AG09309 (cell line): Measurements from ENCODE around the gene CES4A.

Experiments used
- DNase-seq: peaks from one replicate; pipeline ENCODE4 v3.0.0-alpha.2; 2010; ENCODE audit warnings: low read depth
- H3K4me3 ChIP-seq: 2 replicates; pipeline ENCODE4 v1.5.1; 2011; ENCODE audit warnings: mild to moderate bottlenecking, low read depth, low read length, moderate library complexity; ENCODE audit not compliant: control insufficient read depth
- TF ChIP-seq, protein P1 (sequence below): IDR thresholded peaks from 2 replicates; pipeline ENCODE4 v1.5.1; 2011; ENCODE audit warnings: mild to moderate bottlenecking, low read depth, low read length, inconsistent platforms; ENCODE audit not compliant: insufficient read depth, control insufficient read depth; ENCODE audit errors: missing control alignments

The CES4A gene

DNA sequence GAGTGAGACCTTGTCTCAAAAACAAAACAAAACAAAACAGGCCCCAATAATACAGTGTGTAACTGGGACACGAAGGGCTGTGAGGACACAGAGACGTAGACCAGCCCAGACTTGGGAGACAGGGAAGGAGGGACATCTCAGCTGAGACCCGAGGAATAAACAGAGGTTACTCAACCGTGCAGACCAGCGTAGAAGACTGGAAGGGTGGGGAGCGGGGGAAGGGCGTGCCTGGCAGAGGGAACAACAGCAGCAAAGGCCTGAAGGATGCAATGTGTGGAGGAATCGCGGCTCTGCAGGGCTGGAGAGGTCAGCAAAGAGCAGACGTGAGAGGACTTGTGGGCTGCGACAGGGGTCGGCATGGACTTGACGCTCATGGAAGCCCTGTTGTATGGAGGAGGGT is 11.6 kb upstream of the CES4A start:
- no peak for DNase-seq
- TF ChIP-seq, protein P1, sequence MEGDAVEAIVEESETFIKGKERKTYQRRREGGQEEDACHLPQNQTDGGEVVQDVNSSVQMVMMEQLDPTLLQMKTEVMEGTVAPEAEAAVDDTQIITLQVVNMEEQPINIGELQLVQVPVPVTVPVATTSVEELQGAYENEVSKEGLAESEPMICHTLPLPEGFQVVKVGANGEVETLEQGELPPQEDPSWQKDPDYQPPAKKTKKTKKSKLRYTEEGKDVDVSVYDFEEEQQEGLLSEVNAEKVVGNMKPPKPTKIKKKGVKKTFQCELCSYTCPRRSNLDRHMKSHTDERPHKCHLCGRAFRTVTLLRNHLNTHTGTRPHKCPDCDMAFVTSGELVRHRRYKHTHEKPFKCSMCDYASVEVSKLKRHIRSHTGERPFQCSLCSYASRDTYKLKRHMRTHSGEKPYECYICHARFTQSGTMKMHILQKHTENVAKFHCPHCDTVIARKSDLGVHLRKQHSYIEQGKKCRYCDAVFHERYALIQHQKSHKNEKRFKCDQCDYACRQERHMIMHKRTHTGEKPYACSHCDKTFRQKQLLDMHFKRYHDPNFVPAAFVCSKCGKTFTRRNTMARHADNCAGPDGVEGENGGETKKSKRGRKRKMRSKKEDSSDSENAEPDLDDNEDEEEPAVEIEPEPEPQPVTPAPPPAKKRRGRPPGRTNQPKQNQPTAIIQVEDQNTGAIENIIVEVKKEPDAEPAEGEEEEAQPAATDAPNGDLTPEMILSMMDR: no peak
- H3K4me3 ChIP-seq: no peak overlapping the region

DNA sequence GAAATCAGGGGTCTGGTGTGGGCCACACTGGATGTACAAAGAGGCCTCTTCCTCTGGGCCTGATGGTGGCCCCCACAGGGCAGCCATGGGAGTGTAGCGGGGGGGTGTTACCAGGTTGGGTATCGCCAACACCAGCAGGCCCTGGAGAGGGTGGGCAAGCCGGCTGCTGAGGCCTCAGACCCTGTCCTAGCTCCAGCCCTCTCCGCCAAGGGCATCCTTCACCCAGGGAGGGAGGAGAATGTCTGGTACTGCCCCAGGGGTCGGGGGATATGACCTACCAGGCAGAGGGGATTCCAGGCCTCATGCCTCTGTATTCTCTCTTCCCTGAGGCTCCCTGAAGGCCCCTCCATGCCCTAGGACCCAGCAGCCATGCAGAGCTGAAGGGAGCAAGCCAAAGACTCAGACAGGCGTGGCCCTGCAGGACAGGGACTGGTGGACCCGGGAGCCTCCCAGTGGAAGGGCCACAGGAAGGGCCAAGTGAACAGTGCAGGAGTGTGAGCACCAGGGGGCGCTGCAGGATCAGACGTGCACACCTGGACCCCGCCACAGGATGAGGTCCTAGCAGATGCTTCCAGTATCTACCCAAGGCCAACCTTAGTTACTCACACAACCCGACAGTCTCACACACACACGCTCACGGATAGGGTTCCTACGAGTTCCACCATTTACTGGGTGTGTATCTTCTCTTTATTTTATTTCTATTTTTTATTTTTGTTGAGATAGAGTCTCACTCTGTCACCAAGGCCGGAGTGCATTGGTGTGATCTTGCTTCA is 10.9 kb upstream of the CES4A start:
- no peak overlapping the region for H3K4me3 ChIP-seq
- TF ChIP-seq, protein P1: peak; percentile 95
- DNase-seq: peak; percentile 58

DNA sequence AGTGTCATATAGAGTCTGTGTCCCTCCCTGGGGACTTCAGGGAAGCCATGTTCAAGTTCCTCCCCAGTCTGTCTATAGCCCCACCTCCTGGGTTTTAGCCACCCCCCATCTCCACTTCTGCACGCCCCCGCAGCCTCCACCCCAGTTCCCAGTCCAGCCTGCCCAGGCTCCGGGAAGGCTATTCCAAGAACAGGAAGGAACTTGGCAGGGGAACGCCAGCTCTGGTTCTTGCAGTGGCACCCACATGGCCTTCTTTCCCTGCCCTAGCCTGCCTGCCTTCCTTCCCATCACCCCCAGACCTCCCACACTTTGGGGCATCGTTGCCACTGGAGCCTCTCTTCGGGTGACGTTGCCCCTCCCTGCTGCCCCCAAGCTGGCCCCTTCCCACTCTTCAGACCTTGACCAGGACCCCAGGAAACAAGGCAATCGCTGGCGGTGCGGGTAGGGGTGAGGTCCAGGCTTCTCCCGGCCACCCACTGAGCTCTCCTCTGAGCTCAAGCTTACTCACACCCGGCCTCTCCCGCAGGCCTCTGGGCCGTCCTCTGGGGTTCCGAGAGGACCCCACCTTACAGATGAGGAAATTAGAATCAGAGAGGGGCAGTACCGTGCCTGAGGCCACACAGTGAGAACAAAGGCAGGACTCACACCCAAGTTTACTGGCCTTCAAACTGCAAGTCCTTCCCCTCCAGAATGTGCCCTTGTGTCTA is 9.2 kb upstream of the CES4A start:
- TF ChIP-seq, protein P1: no peak
- no peak overlapping the region for H3K4me3 ChIP-seq
- no peak for DNase-seq

DNA sequence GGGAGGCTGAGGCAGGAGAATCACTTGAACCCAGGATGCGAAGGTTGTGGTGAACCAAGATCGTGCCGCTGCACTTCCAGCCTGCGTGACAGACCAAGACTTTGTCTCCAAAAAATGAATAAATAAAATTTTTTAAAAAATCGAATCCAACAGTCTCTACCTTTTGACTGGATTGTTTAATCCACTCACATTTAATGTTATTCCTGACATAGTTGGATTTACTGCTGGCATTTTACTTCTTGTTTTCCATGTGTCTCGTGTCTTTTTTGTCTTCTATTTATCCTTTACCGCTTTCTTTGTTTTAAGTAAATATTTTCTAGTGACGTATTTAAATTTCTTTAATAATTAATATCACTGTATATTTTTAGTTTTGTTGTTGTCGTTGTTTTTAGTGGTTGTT is 5.4 kb upstream of the CES4A start:
- DNase-seq: no peak
- no peak overlapping the region for H3K4me3 ChIP-seq
- TF ChIP-seq, protein P1: no peak

DNA sequence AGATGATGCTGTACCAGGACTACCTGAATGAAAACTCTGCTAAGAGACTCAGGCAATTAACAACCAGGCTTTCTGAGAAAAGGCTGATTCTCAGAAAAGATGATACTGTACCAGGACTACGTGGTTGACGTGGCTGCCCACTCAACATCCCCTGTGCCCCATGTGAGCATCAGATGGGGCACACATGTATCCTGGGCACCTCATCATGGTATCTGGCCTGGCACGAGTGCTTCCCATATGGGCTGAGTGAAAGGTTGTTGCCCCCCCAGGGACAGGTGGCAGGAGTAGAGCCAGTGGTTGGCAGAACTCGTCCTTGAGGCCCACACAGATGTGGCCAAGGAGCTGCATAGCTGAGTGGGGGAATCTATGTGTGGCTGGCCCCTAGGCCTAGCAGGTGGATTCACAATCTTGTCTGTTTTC is 3.5 kb upstream of the CES4A start:
- no peak overlapping the region for H3K4me3 ChIP-seq
- no peak for DNase-seq
- TF ChIP-seq, protein P1: no peak

DNA sequence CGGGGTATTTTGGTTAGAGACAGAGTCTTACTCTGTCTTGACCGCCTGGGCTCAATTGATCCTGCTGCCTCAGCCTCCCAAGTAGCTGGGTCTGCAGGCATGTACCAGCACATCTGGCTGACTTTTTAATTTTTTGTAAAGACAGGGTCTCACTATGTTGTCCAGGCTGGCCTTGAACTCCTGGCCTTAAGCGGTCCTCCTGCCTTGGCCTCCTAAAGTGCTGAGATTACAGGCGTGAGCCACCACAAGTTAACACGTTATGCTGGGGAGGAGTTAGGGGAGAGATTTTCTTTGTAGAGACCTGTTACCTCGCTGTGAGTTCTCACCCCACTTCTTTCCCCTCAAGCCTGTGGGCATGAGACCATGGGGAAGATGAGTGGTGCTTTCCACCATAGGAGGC is 1.8 kb upstream of the CES4A start:
- no peak for DNase-seq
- no peak overlapping the region for H3K4me3 ChIP-seq
- TF ChIP-seq, protein P1: no peak
